GM12874 (cell line): ENCODE data around the gene UNK.

Experiments used
- TF ChIP-seq, protein P1 (sequence below): IDR thresholded peaks from 2 replicates; pipeline ENCODE4 v1.5.1; 2011; ENCODE audit warnings: low read depth, mild to moderate bottlenecking, control low read depth, low read length, moderate library complexity; ENCODE audit not compliant: insufficient read depth

Gene UNK

DNA sequence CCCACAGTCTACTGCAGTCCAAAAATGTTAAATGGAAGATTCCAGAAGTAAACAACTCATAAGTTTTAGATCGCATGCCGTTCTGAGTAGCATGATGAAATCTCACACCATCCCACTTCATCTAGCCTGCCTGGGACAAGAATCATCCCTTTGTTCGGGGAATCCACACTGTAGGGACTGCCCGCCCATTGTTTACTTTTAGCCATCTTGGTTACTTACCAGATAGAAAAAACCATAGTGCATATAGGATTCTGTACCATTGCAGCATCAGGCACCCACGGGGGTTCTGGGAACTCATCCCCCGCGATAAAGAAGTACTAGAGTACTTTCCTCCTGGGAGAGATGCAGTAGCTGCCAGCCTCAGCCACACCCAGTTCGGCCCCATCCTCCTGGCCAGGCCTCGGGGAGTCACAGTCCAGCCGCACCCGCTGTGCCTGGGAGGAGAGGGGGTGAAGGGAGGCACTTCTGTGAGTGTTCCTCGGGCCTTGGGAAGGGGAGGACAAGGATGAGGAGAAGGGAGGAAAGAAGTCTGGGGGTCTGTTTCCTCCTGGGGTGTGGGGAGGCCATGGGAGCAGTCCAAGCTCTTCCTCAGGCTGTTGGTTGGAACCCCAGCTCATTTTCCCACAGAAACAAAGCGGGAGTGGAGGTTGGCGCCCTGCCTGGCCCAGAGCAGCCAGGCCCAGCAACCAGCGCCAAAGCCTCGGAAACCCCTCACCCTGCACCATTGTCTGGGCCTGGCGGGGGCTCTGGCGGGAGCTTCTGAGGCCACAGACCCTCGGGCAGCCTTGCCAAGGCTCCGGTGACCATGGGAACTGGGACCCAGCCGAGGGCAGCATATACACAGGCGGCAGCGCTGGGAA lies 84.9 kb downstream of the UNK start:
- TF ChIP-seq, protein P1, sequence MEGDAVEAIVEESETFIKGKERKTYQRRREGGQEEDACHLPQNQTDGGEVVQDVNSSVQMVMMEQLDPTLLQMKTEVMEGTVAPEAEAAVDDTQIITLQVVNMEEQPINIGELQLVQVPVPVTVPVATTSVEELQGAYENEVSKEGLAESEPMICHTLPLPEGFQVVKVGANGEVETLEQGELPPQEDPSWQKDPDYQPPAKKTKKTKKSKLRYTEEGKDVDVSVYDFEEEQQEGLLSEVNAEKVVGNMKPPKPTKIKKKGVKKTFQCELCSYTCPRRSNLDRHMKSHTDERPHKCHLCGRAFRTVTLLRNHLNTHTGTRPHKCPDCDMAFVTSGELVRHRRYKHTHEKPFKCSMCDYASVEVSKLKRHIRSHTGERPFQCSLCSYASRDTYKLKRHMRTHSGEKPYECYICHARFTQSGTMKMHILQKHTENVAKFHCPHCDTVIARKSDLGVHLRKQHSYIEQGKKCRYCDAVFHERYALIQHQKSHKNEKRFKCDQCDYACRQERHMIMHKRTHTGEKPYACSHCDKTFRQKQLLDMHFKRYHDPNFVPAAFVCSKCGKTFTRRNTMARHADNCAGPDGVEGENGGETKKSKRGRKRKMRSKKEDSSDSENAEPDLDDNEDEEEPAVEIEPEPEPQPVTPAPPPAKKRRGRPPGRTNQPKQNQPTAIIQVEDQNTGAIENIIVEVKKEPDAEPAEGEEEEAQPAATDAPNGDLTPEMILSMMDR, result no peak

DNA sequence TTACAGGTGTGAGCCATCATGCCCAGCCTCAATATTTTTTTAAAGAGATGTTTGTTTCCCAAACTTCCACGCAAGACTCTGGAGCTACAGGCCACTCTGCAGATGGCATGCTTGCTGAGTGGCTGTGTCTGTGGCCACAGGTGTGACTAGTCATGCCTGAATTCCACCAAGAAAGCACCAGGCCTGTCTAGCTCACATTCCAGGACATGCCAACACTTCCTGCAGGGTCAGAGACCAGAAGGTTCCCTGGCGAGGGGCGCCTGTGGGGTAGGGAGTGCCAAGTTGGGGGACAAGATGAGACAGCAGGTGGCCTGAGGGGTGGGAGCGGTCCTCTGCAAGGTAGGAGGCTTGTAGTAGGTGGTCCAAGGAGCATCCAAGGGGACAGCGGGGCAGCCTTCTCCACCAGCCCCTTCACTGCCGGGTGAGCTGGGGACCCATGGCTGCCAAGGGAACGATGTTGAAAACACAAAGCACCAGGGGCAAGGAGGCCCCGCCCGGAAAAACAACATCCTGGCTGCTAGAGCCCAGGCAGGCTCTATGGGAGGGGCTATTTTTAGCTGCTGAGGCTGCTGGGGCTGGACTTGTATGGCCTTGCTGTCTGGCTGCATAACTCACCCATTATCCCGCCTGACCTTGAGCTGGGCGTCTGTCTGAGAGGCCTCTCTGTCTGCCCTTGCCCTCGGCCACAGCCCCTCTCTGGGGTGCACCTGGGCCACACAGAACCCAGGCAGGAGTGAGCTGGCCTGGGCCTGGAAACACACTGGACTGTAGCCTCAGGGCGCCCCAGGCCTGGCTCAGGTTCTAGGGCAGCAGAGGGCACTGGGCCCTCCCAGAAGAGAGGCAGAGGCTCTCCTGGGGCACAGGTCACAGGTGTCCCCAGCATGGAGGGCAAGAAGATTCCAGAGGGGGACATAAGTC lies 88.1 kb downstream of the UNK start:
- TF ChIP-seq, protein P1, result no peak

DNA sequence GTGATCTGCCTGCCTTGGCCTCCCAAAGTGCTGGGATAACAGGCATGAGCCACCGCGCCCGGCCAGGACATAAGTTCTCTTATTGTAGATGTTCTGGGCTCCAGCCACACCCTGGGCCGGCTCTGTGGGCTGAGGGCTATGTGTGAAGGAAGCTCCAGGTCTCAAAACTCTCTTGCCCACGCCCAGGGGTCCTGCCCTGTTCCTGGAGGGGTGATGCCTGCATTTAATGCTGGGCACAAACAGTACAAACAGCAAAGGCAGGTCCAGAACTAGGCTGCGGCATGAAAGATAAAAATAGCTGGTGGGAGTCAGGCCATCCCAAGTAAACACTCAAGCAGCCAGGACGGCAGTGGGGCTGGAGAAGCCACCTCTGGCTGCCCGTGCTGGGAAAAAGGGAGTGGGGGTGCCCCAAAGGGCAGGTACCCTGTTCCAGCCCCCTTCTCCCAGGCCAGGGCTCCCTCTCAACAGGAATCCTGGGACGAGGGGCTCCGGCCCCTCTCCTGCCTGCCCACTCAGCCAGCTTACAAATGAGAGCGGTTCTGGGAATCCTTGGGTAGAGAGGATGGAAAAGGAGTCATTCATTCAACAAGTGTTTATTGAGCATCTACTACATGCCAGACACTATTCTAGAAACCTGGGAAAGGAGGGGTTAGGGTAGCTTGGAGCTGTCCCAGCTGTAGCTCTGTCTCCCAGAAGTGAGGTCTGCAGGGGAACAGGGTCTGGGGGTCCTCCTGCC lies 89.1 kb downstream of the UNK start:
- TF ChIP-seq, protein P1, result no peak

DNA sequence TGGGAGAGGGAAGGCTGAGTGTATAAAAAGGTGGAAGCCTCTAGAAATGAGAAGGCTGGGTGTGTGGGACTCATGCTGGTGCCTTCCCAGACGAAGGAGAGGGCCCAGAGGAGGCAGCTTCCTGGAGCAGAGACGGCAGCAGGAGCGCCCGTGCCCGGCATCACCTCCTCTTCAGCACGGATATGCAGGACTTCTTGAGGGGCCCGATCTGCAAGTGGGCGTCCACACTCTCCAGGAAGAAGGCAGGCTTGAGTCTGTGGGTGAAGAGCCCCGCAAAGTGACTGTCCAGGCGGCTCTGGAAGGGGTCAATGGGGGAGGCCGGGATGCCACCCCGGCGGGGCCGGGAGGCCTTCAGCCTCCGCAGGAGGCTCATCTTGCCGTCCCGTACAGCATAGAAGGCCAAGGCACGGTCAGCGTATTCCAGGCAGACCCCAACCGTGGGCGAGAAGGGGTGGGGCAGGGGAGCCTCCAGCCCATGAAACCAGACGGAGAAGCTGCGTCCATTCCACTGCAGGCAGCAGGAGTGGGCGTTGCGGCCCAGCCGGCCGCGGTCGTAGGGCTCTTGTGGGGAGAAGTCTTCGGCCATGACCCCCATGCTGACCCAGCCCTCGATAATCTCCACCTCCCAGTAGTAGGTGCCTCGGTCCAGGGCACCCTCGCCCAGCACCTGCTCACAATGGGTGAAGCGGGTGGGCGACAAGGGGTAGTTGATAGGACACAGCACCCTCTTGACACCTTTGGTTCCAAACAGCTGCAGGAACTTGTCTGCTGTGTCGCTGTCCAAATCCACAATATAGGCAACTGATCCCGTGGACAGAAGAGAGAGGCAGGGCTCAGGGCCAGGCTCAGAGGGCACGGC lies 89.9 kb downstream of the UNK start:
- TF ChIP-seq, protein P1, result no peak
